Natural killer cell (primary cell): ENCODE measurements around the gene IGFL1. TPM values are rescaled to one million over a fixed set of nuclear protein-coding genes. Genes with fewer than 3 reads are reported as not detected.
A peak's percentile ranks its signal among the peaks of the same experiment; 100 is the strongest.

Experiments
- ATAC-seq, 3 donors: fragments of 150-1000 bp in 2 of 3; fragments of 200-7000 bp in 1 of 3; cut with Tn5 transposase; 1 replicate in 1 of 3; 2 replicates in 2 of 3; pipeline ENCODE4 v1.10.0; 2021; ENCODE audit warnings: mild to moderate bottlenecking in 2 of 3, moderate library complexity in 2 of 3
- DNase-seq, 2 donors: peaks; one replicate each; pipeline versions ENCODE4 v3.0.0 to v3.0.0-alpha.2; 2013 to 2021; ENCODE audit warnings: mixed read lengths in 1 of 2
- H3K27ac ChIP-seq: one replicate; pipeline ENCODE4 v1.5.1; 2013; ENCODE audit warnings: mild to moderate bottlenecking, low read length
- H3K27me3 ChIP-seq: one replicate; pipeline ENCODE4 v1.6.1; 2013; ENCODE audit warnings: low read length; ENCODE audit not compliant: control insufficient read depth, insufficient read depth
- H3K36me3 ChIP-seq: one replicate; pipeline ENCODE4 v1.6.1; 2013; ENCODE audit warnings: low read length; ENCODE audit not compliant: control insufficient read depth, insufficient read depth
- H3K4me1 ChIP-seq: one replicate; pipeline ENCODE4 v1.6.1; 2013; ENCODE audit warnings: low read length; ENCODE audit not compliant: control insufficient read depth, insufficient read depth
- H3K4me3 ChIP-seq: one replicate; pipeline ENCODE4 v1.5.1; 2013; ENCODE audit warnings: low read length
- H3K9me3 ChIP-seq: one replicate; pipeline ENCODE4 v1.6.1; 2013; ENCODE audit warnings: low read length; ENCODE audit not compliant: control insufficient read depth, insufficient read depth
- H3K27ac Mint-ChIP-seq, 2 donors: one replicate each; pipeline ENCODE4 v1.8.0; 2022; ENCODE audit warnings: mild to moderate bottlenecking in 2 of 2, mixed read lengths in 2 of 2, moderate library complexity in 1 of 2
- H3K27me3 Mint-ChIP-seq, 2 donors: one replicate each; pipeline ENCODE4 v1.8.0; 2022; ENCODE audit warnings: low read depth in 2 of 2, mixed read lengths in 2 of 2
- H3K36me3 Mint-ChIP-seq: one replicate; pipeline ENCODE4 v1.8.0; 2022; ENCODE audit warnings: mixed read lengths
- H3K4me1 Mint-ChIP-seq, 2 donors: one replicate each; pipeline ENCODE4 v1.8.0; 2022; ENCODE audit warnings: mixed read lengths in 2 of 2
- H3K4me3 Mint-ChIP-seq: one replicate; pipeline ENCODE4 v1.8.0; 2022; ENCODE audit warnings: mild to moderate bottlenecking, moderate library complexity, mixed read lengths
- H3K9me3 Mint-ChIP-seq, 2 donors: one replicate each; pipeline ENCODE4 v1.8.0; 2022; ENCODE audit warnings: mixed read lengths in 2 of 2
- WGBS: methylation state at CpG from one replicate; pipeline ENCODE4 v1.1.7; 2013; ENCODE audit warnings: missing lambda C conversion rate; ENCODE audit not compliant: insufficient coverage; 5-methylcytosine and 5-hydroxymethylcytosine counted together
- intact Hi-C: fragments of 100-400 bp; cut with micrococcal nuclease; formaldehyde crosslinking; loops from one replicate; pipeline ENCODE4 v1.14.2; 2022
- total RNA-seq, 4 donors: library from RNA; stranded (reverse); fragments of 120-200 nt in 1 of 4; gene quantifications; one replicate each; pipeline versions ENCODE4 v1.2.3 to v1.2.4, GENCODE V29; 2013 to 2022
- TF ChIP-seq, protein P1 (sequence below): fragments of 200-600 bp; IDR thresholded peaks from one replicate; pipeline ENCODE4 v1.8.0; 2022; ENCODE audit warnings: antibody characterized with exemption

Gene IGFL1
- total RNA-seq, 3 donors from 2014 or later (not counting 1 experiment from before 2014, with no cell fraction given), result not detected

DNA sequence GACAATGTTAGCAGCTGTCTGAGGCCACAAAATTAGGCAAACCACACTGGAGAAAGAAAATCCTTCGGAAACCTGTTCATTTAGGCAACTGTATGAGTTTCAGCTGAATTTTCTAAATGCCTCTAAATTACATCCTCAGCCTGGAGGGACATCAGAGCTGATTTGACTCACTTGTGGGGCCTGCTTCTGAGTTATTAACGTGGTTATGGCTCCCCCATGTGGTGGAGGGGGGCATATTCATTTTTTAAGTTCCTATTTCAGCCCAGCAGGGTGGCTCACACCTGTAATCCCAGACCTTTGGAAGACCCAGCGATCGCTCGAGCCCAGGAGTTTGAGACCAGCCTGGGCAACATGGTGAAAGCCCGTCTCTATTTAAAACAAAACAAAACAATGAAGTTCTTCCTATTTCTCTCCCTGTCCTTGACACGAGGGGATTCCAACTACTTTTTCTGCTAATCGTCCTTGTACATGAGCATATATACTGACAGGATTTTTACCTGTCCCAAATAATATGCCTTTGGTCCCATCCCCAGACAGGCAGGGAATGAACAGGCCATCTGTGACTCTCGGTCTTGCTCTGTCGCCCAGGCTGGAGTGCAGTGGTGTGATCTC is 35.8 kb downstream of the IGFL1 start:
- 21% methylated on average over 10 of the region's 10 CpGs for WGBS
- Mint-ChIP-seq H3K27ac (no peak overlapping the region), H3K36me3 (no peaks in the 10 kb centered on the region), H3K9me3 (peaks cover 0 to 3% of the 10 kb centered on the region in 2 donors), H3K4me1 (peaks cover 22 to 35% of the 10 kb centered on the region in 2 donors), H3K4me3 (no peak overlapping the region), H3K27me3 (peaks cover 46 to 50% of the 10 kb centered on the region in 2 donors)
- intact Hi-C loops, result loop anchor here (1.0 to 10.0 kb wide), 4 partner anchors 97 to 401 kb away; partner anchors contain the start of genes FOXA3 and SYMPK
- Histone ChIP-seq H3K4me1 (peaks cover 32% of the 10 kb centered on the region), H3K27ac (no peak overlapping the region), H3K27me3 (peaks cover 18% of the 10 kb centered on the region), H3K36me3 (no peaks in the 10 kb centered on the region), H3K9me3 (no peaks in the 10 kb centered on the region), H3K4me3 (no peak overlapping the region)
- ATAC-seq (peak; percentile 50 to 68 (median 53)), DNase-seq (peak; percentile 62 to 89)
- TF ChIP-seq, protein P1, sequence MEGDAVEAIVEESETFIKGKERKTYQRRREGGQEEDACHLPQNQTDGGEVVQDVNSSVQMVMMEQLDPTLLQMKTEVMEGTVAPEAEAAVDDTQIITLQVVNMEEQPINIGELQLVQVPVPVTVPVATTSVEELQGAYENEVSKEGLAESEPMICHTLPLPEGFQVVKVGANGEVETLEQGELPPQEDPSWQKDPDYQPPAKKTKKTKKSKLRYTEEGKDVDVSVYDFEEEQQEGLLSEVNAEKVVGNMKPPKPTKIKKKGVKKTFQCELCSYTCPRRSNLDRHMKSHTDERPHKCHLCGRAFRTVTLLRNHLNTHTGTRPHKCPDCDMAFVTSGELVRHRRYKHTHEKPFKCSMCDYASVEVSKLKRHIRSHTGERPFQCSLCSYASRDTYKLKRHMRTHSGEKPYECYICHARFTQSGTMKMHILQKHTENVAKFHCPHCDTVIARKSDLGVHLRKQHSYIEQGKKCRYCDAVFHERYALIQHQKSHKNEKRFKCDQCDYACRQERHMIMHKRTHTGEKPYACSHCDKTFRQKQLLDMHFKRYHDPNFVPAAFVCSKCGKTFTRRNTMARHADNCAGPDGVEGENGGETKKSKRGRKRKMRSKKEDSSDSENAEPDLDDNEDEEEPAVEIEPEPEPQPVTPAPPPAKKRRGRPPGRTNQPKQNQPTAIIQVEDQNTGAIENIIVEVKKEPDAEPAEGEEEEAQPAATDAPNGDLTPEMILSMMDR, result peak; percentile 94

DNA sequence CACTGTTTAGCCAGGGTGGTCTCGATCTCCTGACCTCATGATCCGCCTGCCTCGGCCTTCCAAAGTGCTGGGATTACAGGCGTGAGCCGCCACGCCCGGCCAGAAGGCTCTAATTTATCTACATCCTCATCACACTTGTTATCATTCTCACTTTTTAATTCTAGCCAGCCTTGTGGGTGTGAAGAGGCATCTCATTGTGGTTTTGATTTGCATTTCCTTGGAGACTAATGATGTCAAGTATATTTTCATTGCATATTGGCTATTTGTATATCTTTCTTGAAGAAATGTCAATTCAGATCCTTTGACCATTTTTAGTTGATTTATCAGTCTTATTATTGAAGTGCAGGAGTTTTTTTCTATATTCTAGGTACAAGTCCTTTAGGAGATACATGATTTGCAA is 39.6 kb downstream of the IGFL1 start:
- Histone ChIP-seq H3K4me1 (peaks cover 12% of the 10 kb centered on the region), H3K27me3 (peaks cover 32% of the 10 kb centered on the region), H3K36me3 (no peaks in the 10 kb centered on the region), H3K4me3 (no peak overlapping the region), H3K9me3 (no peaks in the 10 kb centered on the region), H3K27ac (no peak overlapping the region)
- Mint-ChIP-seq H3K27ac (no peak overlapping the region), H3K9me3 (no peaks in the 10 kb centered on the region), H3K27me3 (peaks cover 38 to 49% of the 10 kb centered on the region in 2 donors), H3K4me1 (peaks cover 11 to 20% of the 10 kb centered on the region in 2 donors), H3K4me3 (no peak overlapping the region), H3K36me3 (no peaks in the 10 kb centered on the region)
- intact Hi-C loops, result loop anchor here (5.0 to 10.0 kb wide), 2 partner anchors 93 to 404 kb away; partner anchors contain the start of genes FOXA3 and SYMPK
- peak; percentile 45 to 76 (median 58) for ATAC-seq
- WGBS, result 71% methylated on average over 4 of the region's 7 CpGs
- DNase-seq, result peak in 1 of 2 donors; percentile 49
- TF ChIP-seq, protein P1, result no peak

DNA sequence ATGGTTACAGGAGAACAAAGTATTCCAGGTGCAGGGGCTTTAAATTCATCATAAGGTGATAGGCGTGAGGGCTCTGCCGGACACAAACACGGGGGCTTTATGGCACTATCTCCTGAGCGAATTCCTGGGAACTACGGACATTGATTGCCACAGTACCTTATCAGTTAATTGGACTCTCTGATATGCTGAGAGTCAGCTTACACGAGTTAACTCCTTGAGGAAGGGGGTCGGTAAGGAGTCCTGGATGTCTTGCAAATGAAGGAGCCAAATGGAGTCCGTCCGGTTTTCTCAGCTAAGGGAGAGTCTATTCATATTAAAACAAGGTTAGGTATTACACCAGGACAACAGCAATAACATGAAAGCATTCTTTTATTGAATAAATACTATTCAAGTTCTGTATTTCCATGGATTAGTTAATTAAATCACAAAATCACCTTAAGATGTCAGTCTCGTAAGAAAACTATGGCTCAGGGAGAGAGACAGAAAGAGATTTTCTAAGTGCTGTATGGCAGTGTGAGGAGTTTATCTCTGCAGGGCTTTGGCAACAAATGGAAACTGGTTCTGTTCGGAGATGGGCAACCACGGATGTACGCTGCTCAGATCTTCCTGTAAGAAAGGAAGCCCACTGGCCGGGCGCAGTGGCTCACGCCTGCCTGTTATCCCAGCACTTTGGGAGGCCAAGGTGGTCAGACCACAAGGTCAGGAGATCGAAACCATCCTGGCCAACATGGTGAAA is 41.1 kb downstream of the IGFL1 start:
- TF ChIP-seq, protein P1, result no peak
- Mint-ChIP-seq H3K4me1 (peaks cover 11 to 15% of the 10 kb centered on the region in 2 donors), H3K27me3 (peaks cover 38 to 45% of the 10 kb centered on the region in 2 donors), H3K27ac (no peak overlapping the region), H3K36me3 (no peaks in the 10 kb centered on the region), H3K4me3 (no peak overlapping the region), H3K9me3 (no peaks in the 10 kb centered on the region)
- H3K27ac ChIP-seq, result no peak overlapping the region
- no peak overlapping the region for H3K4me3 ChIP-seq
- DNase-seq (no peak), ATAC-seq (no peak)
- no peaks in the 10 kb centered on the region for H3K9me3 ChIP-seq
- no peaks in the 10 kb centered on the region for H3K36me3 ChIP-seq
- intact Hi-C loops, result no loop called here
- peaks cover 27% of the 10 kb centered on the region for H3K27me3 ChIP-seq
- peaks cover 4% of the 10 kb centered on the region for H3K4me1 ChIP-seq
- 36% methylated on average over 15 of the region's 17 CpGs for WGBS
